B cell (primary cell): ENCODE data around the gene TPST2. TPM values are rescaled to one million over a fixed set of nuclear protein-coding genes. Genes with fewer than 3 reads are reported as not detected.

Experiments
- ATAC-seq: fragments of 200-7000 bp; cut with Tn5 transposase; one replicate; pipeline ENCODE4 v1.10.0; 2021; ENCODE audit warnings: low read depth, mild to moderate bottlenecking, moderate number of reproducible peaks, moderate library complexity
- CTCF ChIA-PET: fragments of 350-600 bp; sonication (Branson Sonifier 250); formaldehyde crosslinking; loops from one replicate; lab custom pipeline; 2021; ENCODE audit warnings: antibody characterized with exemption, inconsistent platforms; lab: Charles Lee
- POLR2A ChIA-PET: fragments of 350-600 bp; sonication (Branson Sonifier 250); formaldehyde crosslinking; loops from one replicate; lab custom pipeline; 2021; ENCODE audit warnings: antibody characterized with exemption; lab: Charles Lee
- DNase-seq: peaks from one replicate; pipeline ENCODE4 v3.0.0; 2013
- H2AFZ ChIP-seq: 2 replicates; pipeline ENCODE4 v1.6.1; 2012; ENCODE audit warnings: mild to moderate bottlenecking, low read depth, low read length; ENCODE audit not compliant: insufficient read depth, poor library complexity, severe bottlenecking
- H3K27ac ChIP-seq, 2 donors: 1 replicate in 1 of 2; 2 replicates in 1 of 2; pipeline ENCODE4 v1.5.1; 2012 to 2013; ENCODE audit warnings: low read length in 2 of 2, mild to moderate bottlenecking in 2 of 2, moderate library complexity in 1 of 2
- H3K27me3 ChIP-seq, 4 experiments: fragments of 200-600 bp in 1 of 4; sonication (generic) in 1 of 4; replicated peaks in 1 of 4; 1 replicate in 2 of 4; 2 replicates in 2 of 4; pipeline versions ENCODE4 v1.6.1 to v1.7.0; 2013 to 2016; ENCODE audit warnings: low read length in 3 of 4, mild to moderate bottlenecking in 2 of 4, mixed read lengths in 1 of 4, moderate library complexity in 1 of 4; ENCODE audit not compliant: insufficient read depth in 4 of 4, control insufficient read depth in 3 of 4; ENCODE audit errors: control extremely low read depth in 1 of 4
- H3K36me3 ChIP-seq, 2 experiments: replicated peaks in 1 of 2; 1 replicate in 1 of 2; 2 replicates in 1 of 2; pipeline versions ENCODE4 v1.6.1 to v1.7.1; 2013; ENCODE audit warnings: low read length in 1 of 2; ENCODE audit not compliant: insufficient read depth in 2 of 2, control insufficient read depth in 1 of 2; ENCODE audit errors: control extremely low read depth in 1 of 2, extremely low read depth in 1 of 2
- H3K4me1 ChIP-seq, 2 donors: fragments of 200-600 bp in 1 of 2; sonication (generic) in 1 of 2; 1 replicate in 1 of 2; 2 replicates in 1 of 2; pipeline versions ENCODE4 v1.5.1 to v1.6.1; 2013 to 2017; ENCODE audit warnings: low read length in 2 of 2; ENCODE audit not compliant: control insufficient read depth in 2 of 2, insufficient read depth in 2 of 2
- H3K4me2 ChIP-seq: replicated peaks from 2 replicates; pipeline ENCODE3; 2012; ENCODE audit warnings: mild to moderate bottlenecking, low read depth, low read length; ENCODE audit not compliant: poor library complexity, severe bottlenecking
- H3K4me3 ChIP-seq, 5 experiments: fragments of 200-600 bp in 1 of 5; sonication (generic) in 1 of 5; 1 replicate in 3 of 5; 2 replicates in 2 of 5; pipeline versions ENCODE4 v1.5.1 to v1.7.0; 2011 to 2016; ENCODE audit warnings: low read length in 4 of 5, mild to moderate bottlenecking in 4 of 5, low read depth in 2 of 5, control low read depth in 1 of 5, moderate library complexity in 1 of 5; ENCODE audit not compliant: insufficient read depth in 1 of 5; ENCODE audit errors: control extremely low read depth in 1 of 5, extremely low read depth in 1 of 5
- H3K79me2 ChIP-seq: fragments of 200-600 bp; sonication (generic); one replicate; pipeline ENCODE4 v1.6.0; 2016; ENCODE audit warnings: low read length; ENCODE audit not compliant: control insufficient read depth, insufficient read depth
- H3K9ac ChIP-seq: fragments of 200-600 bp; sonication (generic); 2 replicates; pipeline ENCODE4 v1.6.1; 2017; ENCODE audit warnings: mild to moderate bottlenecking, low read length, moderate library complexity
- H3K9me3 ChIP-seq, 3 donors: one replicate each; pipeline versions ENCODE4 v1.6.1 to v1.7.1; 2013; ENCODE audit warnings: low read length in 2 of 3; ENCODE audit not compliant: control insufficient read depth in 2 of 3, insufficient read depth in 1 of 3; ENCODE audit errors: control extremely low read depth in 1 of 3
- H4K20me1 ChIP-seq: 2 replicates; pipeline ENCODE4 v1.6.0; 2012; ENCODE audit warnings: mild to moderate bottlenecking, low read length; ENCODE audit not compliant: insufficient read depth, control insufficient read depth, poor library complexity, severe bottlenecking
- H3K27ac Mint-ChIP-seq: one replicate; pipeline ENCODE4 v1.8.0; 2021; ENCODE audit warnings: mixed read lengths
- H3K27me3 Mint-ChIP-seq: one replicate; pipeline ENCODE4 v1.8.0; 2021; ENCODE audit warnings: mixed read lengths
- H3K4me1 Mint-ChIP-seq: one replicate; pipeline ENCODE4 v1.8.0; 2021; ENCODE audit warnings: mixed read lengths
- H3K4me3 Mint-ChIP-seq: one replicate; pipeline ENCODE4 v1.8.0; 2021; ENCODE audit warnings: mixed read lengths
- H3K9me3 Mint-ChIP-seq: one replicate; pipeline ENCODE4 v1.8.0; 2022; ENCODE audit warnings: mixed read lengths; ENCODE audit not compliant: insufficient read depth
- CTCF ChIP-seq: fragments of 200-600 bp; IDR thresholded peaks from one replicate; pipeline ENCODE4 v1.8.0; 2022; ENCODE audit warnings: antibody characterized with exemption, mild to moderate bottlenecking
- EZH2 ChIP-seq: IDR thresholded peaks from 2 replicates; pipeline ENCODE4 v1.6.1; 2012; ENCODE audit warnings: borderline replicate concordance, low read depth, mild to moderate bottlenecking, moderate library complexity, low read length; ENCODE audit not compliant: insufficient read depth, poor library complexity, severe bottlenecking
- WGBS: methylation state at CpG from one replicate; pipeline ENCODE4 v1.1.5; 2013; ENCODE audit warnings: missing lambda C conversion rate; ENCODE audit not compliant: insufficient coverage; 5-methylcytosine and 5-hydroxymethylcytosine counted together
- intact Hi-C: fragments of 100-400 bp; cut with micrococcal nuclease; formaldehyde crosslinking; loops from one replicate; pipeline ENCODE4 v1.10.0; 2022
- polyA plus RNA-seq: library from polyadenylated mRNA; depleted of rRNA; stranded (reverse); fragments of >200 nt; gene quantifications from 2 replicates; pipeline ENCODE4 v1.2.3, GENCODE V29; 2012
- total RNA-seq, 2 donors: library from RNA; stranded (reverse); fragments of 120-200 nt in 1 of 2; gene quantifications; 1 replicate in 1 of 2; 2 replicates in 1 of 2; pipeline versions ENCODE4 v1.2.3 to v1.2.4, GENCODE V29; 2013 to 2022

The TPST2 gene
- total and polyA plus RNA-seq, 2 donors (not counting 1 experiment from before 2014, with no cell fraction given), result 16.6 to 43.1 TPM

- H3K4me1 Mint-ChIP-seq, result peaks cover 18% of the 10 kb centered on the region
- no peaks in the 10 kb centered on the region for H3K27me3 Mint-ChIP-seq
- H4K20me1 ChIP-seq, result peaks cover 6% of the 10 kb centered on the region
- H3K27ac Mint-ChIP-seq, result no peak overlapping the region
- TF ChIP-seq EZH2 (no peak), CTCF (no peak)
- H3K4me3 ChIP-seq, result no peak overlapping the region
- H3K9me3 ChIP-seq, result no peaks in the 10 kb centered on the region
- peaks cover 54% of the 10 kb centered on the region for H3K79me2 ChIP-seq
- no peak overlapping the region for H3K4me3 Mint-ChIP-seq
- no peak overlapping the region for H2AFZ ChIP-seq
- intact Hi-C loops, result no loop called here
- POLR2A ChIA-PET, result interaction anchor here (0.6 kb wide), 1 partner anchor 33 kb away, joined by 4 read pairs; no protein-coding TSS in a partner anchor
- DNase-seq, result no peak
- 100% methylated on average over 3 of the region's 3 CpGs for WGBS
- no peaks in the 10 kb centered on the region for H3K27me3 ChIP-seq
- ATAC-seq, result no peak
- H3K9ac ChIP-seq, result no peak overlapping the region
- no peak overlapping the region for H3K4me2 ChIP-seq
- no peaks in the 10 kb centered on the region for H3K36me3 ChIP-seq
- no peaks in the 10 kb centered on the region for H3K9me3 Mint-ChIP-seq
- CTCF ChIA-PET, result no interaction called here
- no peak overlapping the region for H3K27ac ChIP-seq
- peaks cover 0 to 15% of the 10 kb centered on the region in 2 donors for H3K4me1 ChIP-seq
These were observed 41.6 kb downstream of the TPST2 start for GRCh38 chr22:26548303-26548702.

- H3K9me3 Mint-ChIP-seq, result no peaks in the 10 kb centered on the region
- H3K4me3 ChIP-seq, result no peak overlapping the region
- H4K20me1 ChIP-seq, result peaks cover 6% of the 10 kb centered on the region
- 100% methylated on average over 2 of the region's 4 CpGs for WGBS
- H3K4me1 ChIP-seq, result peaks cover 4 to 20% of the 10 kb centered on the region in 2 donors
- POLR2A ChIA-PET, result interaction anchor here (0.6 kb wide), 1 partner anchor 33 kb away, joined by 4 read pairs; no protein-coding TSS in a partner anchor
- DNase-seq, result no peak
- no peaks in the 10 kb centered on the region for H3K27me3 Mint-ChIP-seq
- no peak overlapping the region for H3K4me3 Mint-ChIP-seq
- H3K27ac ChIP-seq, result no peak overlapping the region
- no peaks in the 10 kb centered on the region for H3K27me3 ChIP-seq
- intact Hi-C loops, result no loop called here
- H2AFZ ChIP-seq, result no peak overlapping the region
- peaks cover 19% of the 10 kb centered on the region for H3K4me1 Mint-ChIP-seq
- CTCF ChIA-PET, result interaction anchor here (0.7 kb wide), 1 partner anchor 102 kb away, joined by 4 read pairs; no protein-coding TSS in a partner anchor
- H3K27ac Mint-ChIP-seq, result no peak overlapping the region
- H3K79me2 ChIP-seq, result peaks cover 50% of the 10 kb centered on the region
- peaks cover 0 to under 1% of the 10 kb centered on the region in 2 experiments for H3K36me3 ChIP-seq
- TF ChIP-seq EZH2 (no peak), CTCF (no peak)
- no peak overlapping the region for H3K9ac ChIP-seq
- ATAC-seq, result no peak
- no peaks in the 10 kb centered on the region for H3K9me3 ChIP-seq
- H3K4me2 ChIP-seq, result no peak overlapping the region
These were observed 42.1 kb downstream of the TPST2 start for GRCh38 chr22:26547837-26548236.
